Type B pancreatic cell (in vitro differentiated cells): ENCODE results near the gene XRN1. TPM values are rescaled to one million over a fixed set of nuclear protein-coding genes. Genes with fewer than 3 reads are reported as not detected.

Experiments
- DNase-seq: peaks from one replicate; pipeline ENCODE4 v3.0.0; 2021; ENCODE audit warnings: mixed read lengths; ENCODE audit not compliant: unreplicated experiment; ENCODE audit errors: extremely low spot score
- H3K27ac Mint-ChIP-seq: 2 replicates; pipeline ENCODE4 v1.8.0; 2021; ENCODE audit warnings: mild to moderate bottlenecking, mixed read lengths
- H3K27me3 Mint-ChIP-seq: 2 replicates; pipeline ENCODE4 v1.8.0; 2021; ENCODE audit warnings: mixed read lengths
- H3K36me3 Mint-ChIP-seq: 2 replicates; pipeline ENCODE4 v1.8.0; 2021; ENCODE audit warnings: mixed read lengths
- H3K4me1 Mint-ChIP-seq: one replicate; pipeline ENCODE4 v1.8.0; 2021; ENCODE audit warnings: mixed read lengths; ENCODE audit not compliant: unreplicated experiment
- H3K4me3 Mint-ChIP-seq: 2 replicates; pipeline ENCODE4 v1.8.0; 2021; ENCODE audit warnings: mild to moderate bottlenecking, mixed read lengths
- H3K9me3 Mint-ChIP-seq: 2 replicates; pipeline ENCODE4 v1.8.0; 2021; ENCODE audit warnings: mixed read lengths
- long read RNA-seq: library from polyadenylated mRNA; unstranded; transcript quantifications from one replicate; pipeline ENCODE4 v2.0.0, GENCODE V29; 2020
- total RNA-seq: library from RNA; stranded (reverse); gene quantifications from 2 replicates; pipeline ENCODE4 v1.2.1, GENCODE V29; 2021; ENCODE audit warnings: low replicate concordance
- TF ChIP-seq, protein P1 (sequence below): fragments of 200-600 bp; sonication (generic); conservative IDR thresholded peaks from 2 replicates; pipeline ENCODE4 v1.5.0; 2021; ENCODE audit warnings: antibody characterized with exemption, mild to moderate bottlenecking

The XRN1 gene, protein sequence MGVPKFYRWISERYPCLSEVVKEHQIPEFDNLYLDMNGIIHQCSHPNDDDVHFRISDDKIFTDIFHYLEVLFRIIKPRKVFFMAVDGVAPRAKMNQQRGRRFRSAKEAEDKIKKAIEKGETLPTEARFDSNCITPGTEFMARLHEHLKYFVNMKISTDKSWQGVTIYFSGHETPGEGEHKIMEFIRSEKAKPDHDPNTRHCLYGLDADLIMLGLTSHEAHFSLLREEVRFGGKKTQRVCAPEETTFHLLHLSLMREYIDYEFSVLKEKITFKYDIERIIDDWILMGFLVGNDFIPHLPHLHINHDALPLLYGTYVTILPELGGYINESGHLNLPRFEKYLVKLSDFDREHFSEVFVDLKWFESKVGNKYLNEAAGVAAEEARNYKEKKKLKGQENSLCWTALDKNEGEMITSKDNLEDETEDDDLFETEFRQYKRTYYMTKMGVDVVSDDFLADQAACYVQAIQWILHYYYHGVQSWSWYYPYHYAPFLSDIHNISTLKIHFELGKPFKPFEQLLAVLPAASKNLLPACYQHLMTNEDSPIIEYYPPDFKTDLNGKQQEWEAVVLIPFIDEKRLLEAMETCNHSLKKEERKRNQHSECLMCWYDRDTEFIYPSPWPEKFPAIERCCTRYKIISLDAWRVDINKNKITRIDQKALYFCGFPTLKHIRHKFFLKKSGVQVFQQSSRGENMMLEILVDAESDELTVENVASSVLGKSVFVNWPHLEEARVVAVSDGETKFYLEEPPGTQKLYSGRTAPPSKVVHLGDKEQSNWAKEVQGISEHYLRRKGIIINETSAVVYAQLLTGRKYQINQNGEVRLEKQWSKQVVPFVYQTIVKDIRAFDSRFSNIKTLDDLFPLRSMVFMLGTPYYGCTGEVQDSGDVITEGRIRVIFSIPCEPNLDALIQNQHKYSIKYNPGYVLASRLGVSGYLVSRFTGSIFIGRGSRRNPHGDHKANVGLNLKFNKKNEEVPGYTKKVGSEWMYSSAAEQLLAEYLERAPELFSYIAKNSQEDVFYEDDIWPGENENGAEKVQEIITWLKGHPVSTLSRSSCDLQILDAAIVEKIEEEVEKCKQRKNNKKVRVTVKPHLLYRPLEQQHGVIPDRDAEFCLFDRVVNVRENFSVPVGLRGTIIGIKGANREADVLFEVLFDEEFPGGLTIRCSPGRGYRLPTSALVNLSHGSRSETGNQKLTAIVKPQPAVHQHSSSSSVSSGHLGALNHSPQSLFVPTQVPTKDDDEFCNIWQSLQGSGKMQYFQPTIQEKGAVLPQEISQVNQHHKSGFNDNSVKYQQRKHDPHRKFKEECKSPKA (N-terminal part only)
- total RNA-seq, result 28.1 and 39.3 TPM in 2 replicates
- long read RNA-seq, partial matches to known transcripts, result 79 of 104 reads
- long read RNA-seq, other reads (novel, unspliced or antisense), result 23 of 104 reads

DNA sequence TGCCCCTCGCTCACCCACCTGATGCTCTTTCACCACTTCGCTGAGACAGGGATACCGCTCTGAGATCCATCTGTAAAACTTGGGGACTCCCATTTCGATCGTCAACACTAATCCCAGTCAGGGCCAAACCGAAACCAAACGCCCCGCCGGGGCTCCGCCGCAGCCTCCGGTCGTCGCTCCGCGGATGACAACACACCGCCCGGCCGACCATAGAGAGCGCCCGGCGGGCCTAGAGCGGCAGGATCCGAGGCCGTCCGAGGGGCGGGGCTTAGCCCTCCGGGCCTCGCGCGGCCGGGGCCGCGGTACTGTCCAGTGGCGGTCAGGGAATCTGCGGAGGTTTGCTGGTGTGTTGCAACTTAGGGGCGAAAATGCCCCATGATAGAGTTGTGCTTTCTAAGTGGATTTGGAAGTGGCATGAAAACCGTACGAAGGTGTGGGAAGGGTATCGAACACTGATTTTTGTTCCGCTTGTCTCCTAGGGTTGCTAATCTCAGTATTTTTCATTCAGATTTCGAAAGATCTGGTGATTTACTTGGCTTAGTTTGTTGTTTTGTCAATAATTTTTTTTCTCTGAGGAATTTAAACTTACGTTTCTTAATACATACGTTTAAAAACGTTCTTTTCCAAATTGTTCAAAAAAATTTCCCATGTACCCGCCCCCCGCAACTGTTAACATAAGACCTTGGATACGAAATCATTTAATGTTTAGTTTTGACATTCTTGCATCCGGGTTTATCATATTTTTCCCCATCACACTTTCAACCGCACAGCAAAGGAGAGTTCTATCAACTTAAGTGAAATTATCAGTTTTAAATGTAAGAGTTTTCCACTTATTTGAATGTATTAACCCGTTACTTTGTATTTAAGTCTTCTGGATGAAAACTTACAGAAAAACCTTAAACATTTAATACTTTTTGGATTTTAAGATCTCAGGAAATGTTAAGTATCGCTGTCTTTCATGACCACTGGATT lies at the start of gene XRN1:
Gene XRN1, minus strand, starts transcription at position 186 of the 972 bp plus-strand sequence. Its CDS starts 93 bp downstream, at position 93.
- DNase-seq, result peak; percentile 94
- Mint-ChIP-seq H3K27ac (peak within 1 kb of the TSS; percentile 99), H3K9me3 (no peaks in the 10 kb centered on the region), H3K4me3 (peak within 1 kb of the TSS; percentile 95), H3K4me1 (peaks cover 22% of the 10 kb centered on the region), H3K27me3 (no peaks in the 10 kb centered on the region), H3K36me3 (peaks cover 11% of the 10 kb centered on the region)
- TF ChIP-seq, protein P1, sequence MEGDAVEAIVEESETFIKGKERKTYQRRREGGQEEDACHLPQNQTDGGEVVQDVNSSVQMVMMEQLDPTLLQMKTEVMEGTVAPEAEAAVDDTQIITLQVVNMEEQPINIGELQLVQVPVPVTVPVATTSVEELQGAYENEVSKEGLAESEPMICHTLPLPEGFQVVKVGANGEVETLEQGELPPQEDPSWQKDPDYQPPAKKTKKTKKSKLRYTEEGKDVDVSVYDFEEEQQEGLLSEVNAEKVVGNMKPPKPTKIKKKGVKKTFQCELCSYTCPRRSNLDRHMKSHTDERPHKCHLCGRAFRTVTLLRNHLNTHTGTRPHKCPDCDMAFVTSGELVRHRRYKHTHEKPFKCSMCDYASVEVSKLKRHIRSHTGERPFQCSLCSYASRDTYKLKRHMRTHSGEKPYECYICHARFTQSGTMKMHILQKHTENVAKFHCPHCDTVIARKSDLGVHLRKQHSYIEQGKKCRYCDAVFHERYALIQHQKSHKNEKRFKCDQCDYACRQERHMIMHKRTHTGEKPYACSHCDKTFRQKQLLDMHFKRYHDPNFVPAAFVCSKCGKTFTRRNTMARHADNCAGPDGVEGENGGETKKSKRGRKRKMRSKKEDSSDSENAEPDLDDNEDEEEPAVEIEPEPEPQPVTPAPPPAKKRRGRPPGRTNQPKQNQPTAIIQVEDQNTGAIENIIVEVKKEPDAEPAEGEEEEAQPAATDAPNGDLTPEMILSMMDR, result no peak

DNA sequence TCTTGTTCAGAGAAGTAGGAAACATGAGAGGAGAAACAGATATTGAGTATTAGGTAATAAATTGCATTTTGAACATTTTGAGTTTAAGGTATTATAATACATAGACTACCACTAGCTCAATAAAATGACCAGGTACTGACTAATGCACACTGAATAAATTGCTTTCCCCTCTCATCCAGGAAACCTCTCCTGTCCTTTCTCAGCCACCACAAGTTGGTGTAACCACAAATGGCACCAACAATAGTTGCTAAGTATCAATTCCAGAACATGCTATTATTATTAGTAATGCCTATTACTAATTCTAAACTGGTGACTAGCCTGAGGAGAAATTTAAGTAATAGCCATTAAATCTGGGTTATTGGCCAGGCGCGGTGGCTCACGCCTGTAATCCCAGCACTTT lies 47.3 kb upstream of the XRN1 start:
- peaks cover 16% of the 10 kb centered on the region for H3K36me3 Mint-ChIP-seq
- DNase-seq, result no peak
- H3K9me3 Mint-ChIP-seq, result no peaks in the 10 kb centered on the region
- TF ChIP-seq, protein P1, result no peak
- H3K4me1 Mint-ChIP-seq, result no peaks in the 10 kb centered on the region
- no peak overlapping the region for H3K4me3 Mint-ChIP-seq
- H3K27ac Mint-ChIP-seq, result no peak overlapping the region
- H3K27me3 Mint-ChIP-seq, result no peaks in the 10 kb centered on the region

DNA sequence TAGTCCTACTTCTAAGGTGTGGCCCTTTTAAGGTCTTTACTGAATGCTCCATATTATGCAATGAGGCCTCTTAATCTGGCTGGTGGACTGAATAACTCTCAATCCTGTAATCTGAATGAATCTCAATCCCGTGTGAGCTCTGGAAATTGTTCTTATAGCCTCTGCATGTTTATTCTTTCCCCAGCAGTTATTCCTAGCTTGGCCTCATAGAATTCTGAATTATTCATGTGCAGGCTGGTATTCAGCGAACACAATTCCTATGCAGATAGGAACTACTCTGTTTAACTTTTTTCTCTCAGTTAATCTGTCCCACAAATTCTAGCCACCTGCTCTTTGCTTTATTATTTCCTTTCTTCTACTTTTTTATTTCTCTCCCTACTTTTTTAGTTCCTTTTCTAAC lies 44.3 kb upstream of the XRN1 start:
- no peaks in the 10 kb centered on the region for H3K27me3 Mint-ChIP-seq
- H3K27ac Mint-ChIP-seq, result no peak overlapping the region
- peaks cover 33% of the 10 kb centered on the region for H3K36me3 Mint-ChIP-seq
- H3K4me1 Mint-ChIP-seq, result no peaks in the 10 kb centered on the region
- H3K9me3 Mint-ChIP-seq, result no peaks in the 10 kb centered on the region
- no peak for DNase-seq
- no peak overlapping the region for H3K4me3 Mint-ChIP-seq
- TF ChIP-seq, protein P1, result no peak

DNA sequence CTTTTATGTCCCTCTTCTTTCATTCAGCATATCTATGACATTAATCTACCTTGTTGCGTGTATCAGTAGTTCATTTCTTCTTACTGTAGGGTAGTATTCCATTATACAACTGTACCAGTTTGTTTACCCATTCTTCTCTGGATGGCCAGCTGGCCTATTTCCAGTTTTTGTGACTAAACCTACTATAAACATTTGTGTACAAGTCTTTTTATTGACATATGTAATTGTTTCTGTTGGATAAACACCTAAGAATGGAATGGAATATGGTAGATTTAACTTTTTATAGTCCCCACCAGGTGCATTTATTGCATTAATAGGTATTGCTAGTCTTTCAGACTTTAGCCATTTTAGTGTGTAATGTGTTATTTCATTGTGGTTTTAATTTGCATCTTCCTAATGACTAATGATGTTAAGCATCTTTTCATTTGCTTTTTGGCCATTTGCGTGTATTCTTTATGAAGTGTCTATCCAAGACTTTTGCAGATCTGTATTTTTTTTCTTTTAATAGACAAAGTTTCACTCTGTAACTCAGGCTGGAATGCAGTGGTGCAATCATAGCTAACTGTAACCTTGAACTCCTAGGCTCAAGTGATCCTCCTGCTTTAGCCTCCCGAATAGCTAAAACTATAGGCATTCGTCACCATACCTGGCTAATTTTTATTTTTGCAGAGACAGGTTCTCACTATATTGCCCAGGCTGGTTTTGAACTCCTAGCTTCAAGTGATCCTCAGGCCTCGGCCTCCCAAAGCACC lies 41.9 kb upstream of the XRN1 start:
- Mint-ChIP-seq H3K27ac (no peak overlapping the region), H3K9me3 (no peaks in the 10 kb centered on the region), H3K36me3 (peaks cover 33% of the 10 kb centered on the region), H3K27me3 (no peaks in the 10 kb centered on the region), H3K4me1 (no peaks in the 10 kb centered on the region), H3K4me3 (no peak overlapping the region)
- DNase-seq, result no peak
- TF ChIP-seq, protein P1, result no peak
